CD1c-positive myeloid dendritic cell (primary cell): Measurements from ENCODE around the gene MED29.

Source experiments
- DNase-seq: peaks from one replicate; pipeline ENCODE4 v3.0.0-alpha.2; 2016; ENCODE audit errors: extremely low spot score

The MED29 gene

DNA sequence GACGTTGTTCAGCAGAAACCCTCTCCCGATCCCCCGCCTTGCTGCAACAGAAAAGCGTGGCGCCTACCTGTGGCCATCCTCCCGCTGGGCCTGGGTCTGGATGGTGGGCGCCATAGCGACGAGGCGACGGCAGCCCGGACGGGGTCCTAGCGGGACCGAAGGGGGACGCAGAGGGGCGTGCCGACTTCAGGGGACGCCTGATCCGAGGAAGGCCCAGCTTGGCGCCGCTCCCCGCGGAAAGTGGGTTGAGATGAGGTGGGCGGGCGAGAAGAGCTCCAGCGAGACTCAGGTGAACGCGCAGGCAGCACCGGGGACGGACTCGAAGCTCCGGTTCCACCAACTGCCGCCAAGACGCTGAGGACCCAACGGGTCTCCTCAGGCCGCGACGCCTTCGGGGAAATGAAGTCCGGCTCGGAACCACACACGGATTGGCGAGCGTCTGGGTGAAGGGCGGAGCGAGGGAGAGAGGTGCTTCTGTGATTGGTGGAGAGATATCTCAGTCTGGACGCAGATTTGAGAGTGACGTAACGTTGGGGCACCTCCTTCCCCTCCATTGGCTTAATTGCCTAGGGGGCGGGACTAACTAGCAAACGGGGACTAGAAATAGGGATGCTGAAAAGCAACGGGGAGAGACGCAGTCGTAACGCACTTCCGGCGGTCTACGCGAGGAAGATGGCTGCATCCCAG is at the start of gene MED29, which contains the start of gene PAF1:
Gene MED29, plus strand, starts transcription at position 628 of the 687 bp plus-strand sequence. Its CDS starts 45 bp downstream, at position 673.
Gene PAF1, minus strand, starts transcription at position 356 of the 687 bp plus-strand sequence. Its CDS starts 242 bp downstream, at position 114.
- peak; percentile 99 for DNase-seq

DNA sequence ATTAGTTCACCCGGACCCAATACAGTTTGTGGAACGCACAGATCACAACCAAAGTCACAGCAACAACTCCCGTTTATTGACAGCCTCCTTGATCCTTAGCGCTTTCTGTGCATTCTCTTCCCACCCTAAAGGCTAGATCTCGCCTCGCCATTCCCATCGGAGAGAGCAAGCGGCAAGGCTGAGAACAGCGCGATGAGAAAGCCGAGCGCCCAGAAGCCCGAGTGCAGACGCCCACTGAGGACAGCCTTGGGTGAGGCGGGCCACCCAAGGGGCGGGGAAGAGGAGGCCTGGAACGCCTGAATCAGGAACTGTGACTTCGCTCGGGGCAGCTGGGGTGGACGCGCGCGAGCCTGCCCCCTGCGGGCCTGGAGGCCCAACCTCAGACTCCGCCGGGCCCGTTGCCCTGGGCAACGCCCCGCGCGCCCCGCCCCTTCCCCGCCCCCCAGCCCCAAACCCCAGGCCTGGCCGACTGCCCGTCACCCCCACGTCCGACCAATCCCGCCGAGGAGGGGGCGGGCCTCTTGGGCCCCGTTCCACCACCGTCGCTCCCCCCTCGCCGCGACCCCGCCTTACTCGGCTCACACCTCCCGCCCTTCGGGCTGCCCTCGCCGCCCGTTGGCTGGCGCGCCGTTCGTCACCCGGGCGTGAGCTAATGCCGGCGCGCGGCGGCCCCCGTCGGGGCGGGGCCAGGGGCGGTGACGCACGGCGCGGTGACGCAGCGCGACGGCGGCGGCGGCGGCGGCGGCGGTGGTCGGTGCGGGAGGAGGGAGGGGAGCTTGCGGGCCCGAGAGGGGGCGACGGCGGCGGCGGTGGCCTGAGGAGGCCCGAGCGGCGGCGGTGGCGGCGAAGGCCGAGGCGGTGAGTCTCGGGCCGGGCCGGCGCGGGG is 49.2 kb upstream of the MED29 start, which contains the start of gene SAMD4B:
Gene SAMD4B, plus strand, starts transcription at position 703 of the 886 bp plus-strand sequence. CDS start 14,473 bp downstream, outside the sequence.
- DNase-seq = peak; percentile 99

DNA sequence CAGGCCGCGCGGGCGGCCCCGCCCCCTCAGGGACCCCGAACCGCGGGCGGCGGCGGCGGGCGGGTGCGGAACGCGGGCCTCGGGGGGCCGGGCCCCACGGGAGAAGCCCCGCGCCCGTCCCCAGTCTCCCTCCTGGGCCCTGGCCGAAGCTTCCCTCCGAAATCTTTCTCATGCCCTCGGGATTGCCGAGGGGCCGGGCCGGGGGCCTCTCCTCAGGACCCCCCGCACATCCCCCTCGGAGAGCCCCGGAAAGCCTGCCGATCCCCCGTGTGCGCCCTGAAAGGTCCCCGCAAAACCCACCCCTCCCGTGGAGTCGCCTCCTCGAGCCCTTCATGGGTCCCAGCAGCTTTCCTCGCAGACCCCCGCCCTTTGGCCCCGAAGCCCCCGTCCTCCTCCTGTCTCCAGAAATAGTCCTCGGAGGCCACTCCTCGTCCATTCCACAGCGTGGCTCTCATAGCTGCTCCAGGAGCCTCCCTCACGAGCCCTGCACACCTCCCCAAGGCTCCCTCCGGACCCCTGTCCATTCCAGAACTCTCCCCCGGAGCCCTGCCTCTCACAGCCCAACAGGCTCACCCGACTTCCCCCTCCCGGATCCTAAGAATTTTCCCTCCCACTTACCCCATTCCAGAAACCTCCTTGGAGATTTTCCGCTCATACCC is 48.4 kb upstream of the MED29 start:
- no peak for DNase-seq

- DNase-seq = no peak
Measured at GRCh38 chr19:39345956-39346355, 45.2 kb upstream of the MED29 start.

GRCh38 chr19:39347332-39348164 is 43.6 kb upstream of the MED29 start:
- DNase-seq = no peak

- DNase-seq = no peak
Measured at GRCh38 chr19:39349326-39349725, 41.9 kb upstream of the MED29 start.

DNA sequence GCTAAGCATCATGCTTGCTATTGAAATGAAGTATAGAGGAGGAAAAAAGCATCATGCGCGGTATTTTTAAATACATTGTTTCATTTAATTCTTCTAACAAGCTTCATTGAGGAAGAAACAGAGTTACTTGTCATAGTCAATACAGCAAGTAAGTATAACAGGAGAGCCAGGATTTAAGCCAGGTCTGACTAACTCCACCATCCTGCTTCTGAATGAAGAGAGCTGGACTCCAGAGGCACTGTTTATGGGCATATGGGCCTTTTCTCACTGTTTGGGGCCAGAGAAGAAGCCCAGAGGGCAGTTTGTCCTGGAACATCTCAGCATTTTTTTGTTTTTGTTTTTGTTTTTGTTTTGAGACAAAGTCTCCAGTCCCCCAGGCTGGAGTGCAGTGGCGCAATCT is 41.0 kb upstream of the MED29 start:
- no peak for DNase-seq

DNA sequence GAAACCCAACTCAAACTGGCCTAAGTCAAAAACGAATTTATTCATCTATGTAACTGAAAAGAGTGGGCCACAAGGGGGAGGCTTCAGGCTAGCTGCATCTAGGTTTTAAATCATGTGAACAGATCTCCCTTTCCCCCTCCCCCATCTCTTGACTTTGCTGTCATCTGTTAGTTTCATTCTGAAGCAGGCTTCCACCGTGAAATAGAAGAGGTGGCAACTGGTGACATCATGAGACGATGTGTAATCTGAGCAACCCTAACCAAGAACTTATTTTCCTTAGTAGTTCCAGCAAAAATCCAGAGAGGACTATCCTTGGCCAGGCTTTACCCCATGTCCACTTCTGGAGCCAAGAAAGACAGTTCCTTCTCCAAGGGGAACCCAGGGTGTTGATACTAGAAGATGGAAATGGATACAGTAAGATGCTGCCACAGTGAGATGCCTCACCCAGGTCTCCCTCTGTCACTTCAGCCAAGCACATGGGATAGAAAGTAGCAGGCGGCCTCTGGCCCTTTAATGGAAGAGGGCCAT is 39.6 kb upstream of the MED29 start:
- DNase-seq = peak; percentile 19

DNA sequence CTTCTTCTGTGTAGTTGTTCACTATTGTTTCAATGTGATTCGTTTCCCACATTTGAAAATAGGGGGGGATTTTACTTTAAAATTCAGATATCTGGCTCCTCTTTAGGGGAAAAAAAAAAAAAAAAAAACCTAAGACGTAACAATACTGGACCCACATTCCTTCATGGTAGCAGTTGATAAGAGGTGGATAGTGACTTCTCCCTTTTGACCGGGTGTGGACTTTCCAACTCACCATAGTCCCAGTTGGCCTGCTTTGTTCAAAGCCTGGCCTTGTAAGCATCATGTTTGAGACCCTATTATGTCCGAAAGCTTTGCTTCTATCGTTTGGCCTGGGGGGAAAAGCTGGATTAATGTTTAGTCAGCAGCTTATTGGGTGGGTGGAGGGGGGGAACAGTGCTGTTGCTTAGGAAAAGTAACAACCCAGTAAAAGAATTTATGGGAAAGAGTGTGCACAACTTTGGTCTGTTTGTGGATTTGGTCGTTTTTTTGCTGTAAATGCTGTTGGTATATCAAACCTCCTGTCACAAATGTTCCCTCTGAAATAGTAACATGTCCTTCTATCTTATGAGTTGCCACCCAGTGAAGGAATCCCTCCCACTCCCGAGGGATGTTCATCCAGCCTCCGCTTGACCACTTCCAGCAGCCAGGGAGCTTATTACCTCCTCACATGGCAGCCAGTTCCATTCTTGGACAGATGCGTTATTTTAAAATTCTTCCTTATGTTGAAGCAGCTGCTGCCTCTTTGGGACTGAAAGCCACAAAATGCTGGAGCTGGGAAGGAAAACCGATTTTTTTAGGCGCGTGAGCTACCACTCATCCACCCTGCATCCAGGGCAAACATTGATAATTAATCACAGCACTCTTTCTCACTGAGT is 38.6 kb upstream of the MED29 start:
- DNase-seq = no peak

- DNase-seq = no peak
Measured at GRCh38 chr19:39355253-39355652, 35.9 kb upstream of the MED29 start.

DNA sequence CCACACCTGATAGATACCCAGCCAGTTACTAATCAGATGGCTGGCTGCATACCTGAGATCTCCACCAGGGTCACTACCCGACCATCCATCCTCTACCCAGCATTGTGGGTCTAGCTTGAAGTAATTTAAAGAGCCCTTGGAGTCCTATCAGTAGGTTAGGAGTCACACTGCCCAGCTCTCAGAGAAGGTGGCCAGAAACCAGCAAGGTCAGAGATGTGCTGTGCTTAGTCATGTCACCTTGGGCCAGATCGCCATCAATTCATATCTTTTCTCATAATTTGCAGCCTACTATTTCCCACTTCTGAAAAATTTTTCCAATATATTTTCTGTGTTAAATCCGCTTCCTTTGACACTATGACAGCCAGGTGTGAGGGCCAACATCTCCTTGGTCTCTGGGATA is 35.1 kb upstream of the MED29 start:
- DNase-seq = no peak

DNA sequence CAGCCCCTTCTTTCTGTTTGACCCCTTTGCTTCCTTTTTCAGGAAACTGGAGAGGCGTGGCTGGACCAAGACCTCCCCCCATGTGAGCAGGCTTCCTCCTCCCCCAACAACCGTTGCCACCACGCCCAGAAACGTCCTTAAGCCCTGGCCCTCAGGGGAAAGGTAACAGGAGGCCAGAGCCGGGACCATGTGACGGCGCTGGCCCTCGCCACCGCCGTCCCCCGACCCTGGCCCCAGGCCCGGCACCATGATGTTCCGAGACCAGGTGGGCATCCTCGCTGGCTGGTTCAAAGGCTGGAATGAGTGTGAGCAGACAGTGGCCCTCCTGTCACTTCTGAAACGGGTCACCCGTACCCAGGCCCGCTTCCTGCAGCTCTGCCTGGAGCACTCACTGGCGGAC is 34.5 kb upstream of the MED29 start:
- DNase-seq = no peak

- no peak for DNase-seq
Measured at GRCh38 chr19:39359026-39359425, 32.2 kb upstream of the MED29 start.

- DNase-seq = no peak
Measured at GRCh38 chr19:39360599-39360998, 30.6 kb upstream of the MED29 start.

GRCh38 chr19:39362682-39363657 is 28.2 kb upstream of the MED29 start:
- no peak for DNase-seq

DNA sequence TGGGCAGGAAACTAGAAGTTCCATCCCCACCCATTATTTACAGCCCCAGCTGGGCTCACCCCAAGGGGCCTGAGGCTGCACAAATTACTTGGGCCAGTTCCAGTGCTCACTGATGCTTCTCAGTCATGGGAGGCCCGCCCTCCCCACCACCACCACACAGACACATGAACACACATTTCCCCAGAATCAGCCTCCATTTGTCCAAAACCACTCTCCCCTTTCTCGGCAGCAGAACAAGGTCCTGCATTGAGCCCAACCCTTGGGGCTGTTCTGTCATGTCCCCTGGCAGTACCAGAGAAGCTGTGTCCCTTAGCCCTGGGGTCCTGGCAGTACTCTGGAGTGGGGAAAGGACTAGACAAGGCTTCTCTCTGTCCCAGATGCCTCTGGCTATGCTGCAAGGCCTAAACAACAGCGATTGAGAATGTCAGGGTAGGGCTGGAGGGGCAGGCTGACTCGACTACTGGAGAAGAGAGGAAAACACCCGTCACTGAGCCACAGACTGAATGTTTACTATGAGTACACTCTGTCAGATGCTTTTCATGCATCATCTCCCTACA is 27.2 kb upstream of the MED29 start:
- no peak for DNase-seq

DNA sequence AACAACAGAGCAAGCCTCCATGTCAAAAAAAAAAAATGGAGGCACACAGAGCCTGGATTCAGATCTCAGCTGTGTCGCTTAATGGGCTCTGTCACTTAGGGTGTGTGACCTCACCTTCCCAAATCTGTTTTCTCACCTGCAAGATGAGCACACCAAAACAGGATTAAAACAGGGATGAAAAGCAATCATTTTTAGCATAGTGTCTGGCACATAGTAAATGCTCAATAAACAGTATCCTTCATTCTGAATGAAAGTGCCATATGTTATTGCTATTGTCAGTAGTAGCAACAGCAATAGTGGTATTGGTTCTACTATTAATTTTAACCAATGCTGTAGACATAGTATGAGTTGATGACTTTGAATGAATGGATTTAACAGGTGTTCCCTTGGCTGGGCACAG is 25.6 kb upstream of the MED29 start:
- no peak for DNase-seq

GRCh38 chr19:39369200-39369599 is 22.0 kb upstream of the MED29 start:
- no peak for DNase-seq

- DNase-seq = no peak
Measured at GRCh38 chr19:39370735-39371134, 20.4 kb upstream of the MED29 start.
